COLO668 (cell line): Measurements from ENCODE around the gene KSR1.

Experiments
- DNase-seq: peaks from one replicate; lab custom pipeline; 2025; ENCODE audit not compliant: unreplicated experiment; lab: John Stamatoyannopoulos, UW

KSR1 gene

GRCh38 chr17:27532269-27533263 is 76.3 kb downstream of the KSR1 start:
- no peak for DNase-seq

DNA sequence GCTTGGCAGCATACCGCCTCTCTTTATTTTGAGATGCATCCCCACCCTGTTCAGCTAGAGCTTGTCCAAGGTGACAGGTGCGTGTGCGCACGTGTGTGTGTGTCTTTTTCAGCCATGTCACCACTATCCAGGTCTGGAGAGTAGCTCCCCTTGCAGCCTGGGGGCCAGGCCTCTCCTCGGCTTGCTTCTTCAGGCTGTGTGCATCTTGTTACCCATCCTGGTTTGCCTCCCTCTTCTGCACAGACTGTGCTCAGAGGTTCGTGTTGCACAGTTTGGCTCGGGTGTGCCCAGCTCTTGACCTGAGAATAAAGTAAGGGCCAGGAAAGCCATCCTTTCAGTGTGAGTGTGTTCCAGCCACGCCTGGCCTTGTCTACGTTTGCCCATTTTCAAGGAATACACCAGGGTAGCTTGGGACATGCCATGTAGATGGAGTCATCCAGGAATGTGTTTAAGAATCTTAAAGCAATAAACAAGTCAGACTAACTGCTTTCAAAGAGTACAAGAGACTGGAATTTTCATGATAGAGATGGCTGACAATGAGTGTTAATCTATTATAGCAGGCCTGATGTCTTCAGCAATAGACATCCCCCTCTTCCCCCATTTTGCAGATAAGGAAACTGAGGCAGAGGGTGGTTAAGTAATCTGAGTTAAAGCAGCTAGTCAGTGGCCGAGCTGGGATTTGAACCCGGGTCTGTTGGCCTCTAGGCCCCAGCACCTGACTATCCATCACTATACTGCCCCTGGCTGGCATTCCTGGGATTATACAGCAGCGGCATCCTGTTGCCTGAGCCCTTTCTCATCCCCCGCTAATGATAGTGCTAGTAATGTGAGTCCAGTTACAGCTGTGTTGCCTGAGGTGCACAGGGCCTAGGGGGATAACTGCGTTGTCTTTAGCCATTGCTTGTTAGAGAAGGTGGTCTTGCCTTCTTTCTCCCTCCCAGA is 77.9 kb downstream of the KSR1 start:
- no peak for DNase-seq

- no peak for DNase-seq
Observed at GRCh38 chr17:27535178-27535928, 79.1 kb downstream of the KSR1 start.

DNA sequence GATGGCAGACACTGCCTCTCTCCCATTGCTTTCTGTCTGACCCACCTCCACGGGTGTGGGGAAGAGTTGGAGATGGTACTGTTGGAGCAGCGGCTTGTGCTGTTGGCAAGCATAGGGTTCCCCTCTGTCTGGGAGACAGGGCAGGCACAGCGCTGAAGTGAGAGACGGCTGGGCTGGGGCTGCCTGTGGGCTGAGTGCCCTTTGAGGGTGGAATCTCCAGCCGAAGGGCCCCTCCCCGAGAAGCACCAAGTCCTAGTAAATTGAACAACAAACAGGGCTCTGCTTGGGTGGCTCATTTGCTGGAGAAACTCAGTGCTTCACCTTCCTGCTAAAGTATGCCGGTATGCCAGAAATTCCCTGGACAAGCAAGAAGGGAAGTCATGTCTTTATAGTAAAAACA is 79.7 kb downstream of the KSR1 start:
- DNase-seq, result no peak

DNA sequence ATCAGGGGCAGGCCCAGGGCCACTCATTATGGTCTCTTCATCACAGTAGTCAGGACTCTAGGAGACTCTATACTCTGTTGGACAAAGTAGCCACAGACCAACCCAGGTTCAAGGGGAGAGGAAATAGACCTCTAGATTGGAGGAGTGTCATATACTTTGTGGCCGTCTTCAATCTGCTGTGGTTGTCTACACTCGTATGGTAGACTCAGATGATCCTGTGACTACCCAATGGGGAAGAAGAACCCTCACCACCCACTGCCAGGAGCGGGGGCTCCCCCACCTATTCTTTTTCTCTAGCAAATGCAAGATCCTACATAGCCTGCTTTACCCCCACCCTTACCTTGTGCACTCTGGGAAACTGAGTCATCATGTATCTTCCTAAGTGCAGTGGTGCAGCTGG is 80.5 kb downstream of the KSR1 start:
- no peak for DNase-seq

DNA sequence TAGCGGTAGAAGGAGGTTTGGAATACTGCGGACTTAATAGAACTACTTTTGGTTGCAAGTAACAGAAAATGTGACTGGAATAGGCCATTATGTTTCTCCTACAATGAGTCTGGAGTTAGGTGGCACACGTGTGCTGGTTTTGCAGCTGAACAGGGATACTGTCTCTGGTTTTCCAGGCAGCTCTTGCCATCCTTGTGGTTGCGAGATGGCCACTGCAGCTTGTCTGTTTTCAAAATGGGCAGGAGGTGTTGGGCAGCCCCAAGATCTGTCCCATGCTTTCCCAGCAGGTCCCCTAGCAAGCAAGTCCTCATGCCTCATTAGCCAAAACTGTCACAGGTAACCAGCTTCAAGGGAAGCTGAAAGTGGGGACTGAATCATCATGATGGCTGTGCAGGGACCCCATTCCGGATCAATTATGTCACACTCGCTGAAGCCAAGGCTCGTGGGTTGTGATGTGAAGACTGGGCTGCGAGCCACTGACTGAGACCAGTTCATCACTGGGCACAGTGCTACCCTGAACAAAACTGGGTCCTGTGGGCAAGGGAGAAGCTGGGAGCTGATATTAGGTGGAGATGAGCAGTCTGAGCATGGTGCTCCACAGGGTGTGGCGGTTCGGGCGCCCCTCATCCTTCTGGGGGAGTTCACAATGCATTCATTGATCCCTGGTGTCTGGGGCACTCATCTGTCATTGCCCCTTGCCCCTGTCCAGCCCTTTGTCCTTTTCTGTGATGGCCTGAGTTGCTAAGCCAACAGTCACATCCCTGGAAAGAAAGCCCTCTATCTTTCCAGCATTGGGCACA is 82.1 kb downstream of the KSR1 start:
- no peak for DNase-seq

DNA sequence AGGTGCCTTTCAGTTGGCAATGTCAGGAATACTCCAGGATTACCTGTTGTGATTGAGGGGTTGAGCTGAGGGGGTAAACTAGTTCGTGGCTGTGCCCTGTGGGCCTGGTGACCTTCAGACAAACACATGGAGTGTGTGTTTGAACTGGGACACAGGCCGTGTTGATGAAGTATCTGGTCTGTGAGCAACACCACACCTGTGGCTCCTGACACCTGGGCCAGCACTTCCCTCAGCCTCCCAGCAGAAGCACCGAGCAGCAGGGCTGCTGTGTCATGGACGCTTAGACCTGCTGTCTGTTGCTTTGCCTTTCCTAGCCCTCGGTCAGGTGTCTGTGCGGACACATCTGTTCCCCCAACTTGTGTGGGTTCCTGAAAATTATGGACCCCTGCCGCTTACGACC is 82.9 kb downstream of the KSR1 start:
- DNase-seq, result peak; percentile 6

- no peak for DNase-seq
Observed at GRCh38 chr17:27539794-27540317, 83.6 kb downstream of the KSR1 start.

DNA sequence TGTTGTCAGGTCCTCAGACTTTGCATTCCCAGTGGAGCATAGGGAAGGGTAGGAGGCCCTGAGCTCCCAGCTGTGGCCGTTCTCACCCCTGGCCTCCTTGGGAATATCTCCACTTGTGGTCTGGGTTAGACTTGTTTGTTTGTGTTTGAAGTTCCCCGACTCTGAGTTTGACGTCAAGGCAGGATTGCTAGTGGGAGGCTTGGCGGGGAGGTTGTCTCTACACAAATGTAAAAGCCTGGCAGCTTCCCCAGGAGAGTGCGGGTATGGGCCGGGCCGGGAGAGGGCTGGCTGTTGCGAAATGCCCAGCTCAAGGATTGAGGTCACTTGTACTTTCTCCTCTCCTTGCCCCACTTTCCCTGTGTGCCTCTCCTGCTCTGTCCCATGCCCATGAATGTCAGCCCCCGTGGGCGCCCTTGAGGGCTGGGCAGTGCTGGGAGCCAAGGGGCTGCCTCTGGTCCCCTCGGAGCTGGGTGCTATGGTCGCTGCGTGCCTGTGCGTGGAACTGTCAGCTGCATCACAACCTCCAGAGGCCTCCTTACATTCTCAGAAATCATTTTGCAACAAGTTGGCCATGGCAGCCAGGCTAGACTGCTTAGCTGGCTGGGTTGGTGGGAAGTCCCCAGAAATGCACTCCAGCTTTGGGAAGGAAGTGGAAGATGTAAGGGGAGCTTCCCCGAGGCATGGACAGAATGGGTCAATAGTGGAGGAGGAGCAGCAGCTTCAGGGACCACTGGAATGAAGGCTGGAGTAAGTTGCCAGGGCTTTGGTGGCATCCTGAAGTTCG is 84.3 kb downstream of the KSR1 start:
- DNase-seq, result no peak

GRCh38 chr17:27541301-27542023 is 85.2 kb downstream of the KSR1 start:
- no peak for DNase-seq

GRCh38 chr17:27542841-27543463 is 86.7 kb downstream of the KSR1 start:
- peak; percentile 16 for DNase-seq

DNA sequence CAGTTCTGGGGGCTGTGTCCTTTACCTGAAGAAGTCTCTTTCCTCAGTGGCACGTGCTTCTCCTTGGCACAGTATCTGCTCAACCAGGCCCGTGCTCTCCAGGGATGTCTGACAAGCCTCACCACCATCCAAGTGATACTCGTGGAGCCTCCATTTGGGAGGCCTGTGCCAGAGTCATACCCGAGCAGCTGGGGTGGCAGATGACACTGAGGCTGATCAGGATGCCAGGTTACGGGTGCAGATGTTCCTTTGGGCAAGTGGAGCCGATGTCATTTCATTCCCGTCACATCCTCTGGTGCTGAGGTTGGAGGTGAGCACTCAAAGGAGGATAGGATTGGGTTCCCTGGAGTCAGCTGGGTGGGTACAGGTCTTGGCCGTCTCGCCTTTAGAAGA is 87.2 kb downstream of the KSR1 start:
- DNase-seq, result no peak

DNA sequence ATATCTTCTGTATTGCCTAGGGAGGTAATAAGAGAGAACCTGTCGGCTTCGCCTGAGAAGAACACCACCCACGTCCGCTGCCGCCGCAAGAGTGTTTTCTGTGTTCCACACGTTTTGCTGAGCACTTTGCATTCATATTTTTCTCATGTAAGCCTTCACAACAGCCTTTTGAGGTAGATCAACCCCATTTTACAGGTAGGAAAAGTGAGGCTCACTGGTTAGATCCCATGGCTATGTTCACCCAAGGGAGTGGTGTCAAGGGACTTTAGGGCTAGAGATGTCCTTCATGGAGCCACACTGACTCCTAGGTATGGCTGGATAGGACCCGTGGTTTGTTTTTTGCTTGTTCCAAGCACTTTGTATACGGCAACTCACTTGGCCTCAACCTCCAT is 87.7 kb downstream of the KSR1 start:
- no peak for DNase-seq

- DNase-seq, result peak; percentile 34
Observed at GRCh38 chr17:27544350-27545131, 88.3 kb downstream of the KSR1 start.

DNA sequence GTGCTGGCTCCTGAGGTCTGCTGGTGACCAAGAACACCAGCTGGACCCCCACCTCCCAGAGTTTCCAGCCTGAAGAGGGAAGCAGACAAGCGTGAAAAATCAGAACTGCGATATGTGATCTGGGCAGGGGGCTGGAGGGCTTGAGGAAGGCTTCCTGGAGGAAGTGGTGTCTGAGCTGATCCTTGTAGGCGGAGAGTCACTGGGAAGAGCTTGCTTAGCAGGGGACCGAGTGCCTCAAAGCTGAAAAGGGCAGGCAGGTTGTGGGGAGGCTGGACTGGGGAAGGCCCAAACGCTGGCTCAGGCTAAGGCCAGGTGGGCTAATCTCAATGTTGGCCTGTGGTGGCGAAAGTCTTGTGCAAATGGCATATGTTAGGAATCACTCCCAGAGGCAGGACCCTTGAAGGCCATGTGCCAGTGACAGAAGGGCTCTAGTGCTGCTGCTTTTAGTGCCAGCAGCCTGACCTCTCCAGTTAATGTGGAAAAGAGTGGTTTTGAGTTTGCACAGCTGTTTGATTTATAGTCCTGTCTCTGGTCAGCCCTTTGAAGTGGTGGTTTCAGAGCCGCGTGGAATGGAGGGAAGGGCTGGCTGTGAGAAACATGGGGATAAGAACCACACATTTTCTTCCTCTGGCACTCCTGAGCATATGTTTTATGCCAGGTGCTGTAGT is 89.4 kb downstream of the KSR1 start:
- peak; percentile 60 for DNase-seq

GRCh38 chr17:27546624-27547300 is 90.5 kb downstream of the KSR1 start:
- no peak for DNase-seq
